CD4-positive, alpha-beta memory T cell (primary cell): ENCODE data around the gene POU2F3. TPM values are rescaled to one million over a fixed set of nuclear protein-coding genes. Genes with fewer than 3 reads are reported as not detected.

ENCODE experiments used
- polyA plus RNA-seq, 2 donors: library from polyadenylated mRNA; unstranded; fragments of 300-500 nt; fragmentation: Illumina TruSeq; gene quantifications; one replicate each; pipeline ENCODE4 v1.2.3, GENCODE V29; 2021
- total RNA-seq, 2 experiments: library from RNA; stranded (reverse); gene quantifications; one replicate each; pipeline ENCODE4 v1.2.3, GENCODE V29; 2021

POU2F3 gene
- total and polyA plus RNA-seq, 4 experiments from 2014 or later: not detected

Other genes starting within 250 kb of the POU2F3 start
- not detected for gene TRIM29, start 102.0 kb upstream of the POU2F3 start, total RNA-seq
- gene TRIM29, start 102.0 kb upstream of the POU2F3 start, polyA plus RNA-seq: not detected
- 1 to 10 TPM; 1.3 to 1.5 TPM for gene OAF, start 29.1 kb upstream of the POU2F3 start, total RNA-seq
- gene OAF, start 29.1 kb upstream of the POU2F3 start, polyA plus RNA-seq: 1 to 10 TPM; 1.8 to 2.6 TPM
- under 1 TPM; 0.25 to 0.70 TPM for gene TLCD5, start 85.2 kb downstream of the POU2F3 start, total RNA-seq
- gene TLCD5, start 85.2 kb downstream of the POU2F3 start, polyA plus RNA-seq: under 1 TPM; 0.13 to 0.30 TPM
- 1 to 10 TPM; 4.6 to 5.0 TPM for gene ARHGEF12, start 96.3 kb downstream of the POU2F3 start, total RNA-seq
- gene ARHGEF12, start 96.3 kb downstream of the POU2F3 start, polyA plus RNA-seq: 1 to 10 TPM in 1 of 2 donors, under 1 TPM in 1; 0.80 to 3.1 TPM